Measurements from ENCODE around the gene MGAT4D.

GRCh38 chr4:140515423-140515822 lies 17.3 kb upstream of the MGAT4D start:
- TF ChIP-seq, protein P1, sequence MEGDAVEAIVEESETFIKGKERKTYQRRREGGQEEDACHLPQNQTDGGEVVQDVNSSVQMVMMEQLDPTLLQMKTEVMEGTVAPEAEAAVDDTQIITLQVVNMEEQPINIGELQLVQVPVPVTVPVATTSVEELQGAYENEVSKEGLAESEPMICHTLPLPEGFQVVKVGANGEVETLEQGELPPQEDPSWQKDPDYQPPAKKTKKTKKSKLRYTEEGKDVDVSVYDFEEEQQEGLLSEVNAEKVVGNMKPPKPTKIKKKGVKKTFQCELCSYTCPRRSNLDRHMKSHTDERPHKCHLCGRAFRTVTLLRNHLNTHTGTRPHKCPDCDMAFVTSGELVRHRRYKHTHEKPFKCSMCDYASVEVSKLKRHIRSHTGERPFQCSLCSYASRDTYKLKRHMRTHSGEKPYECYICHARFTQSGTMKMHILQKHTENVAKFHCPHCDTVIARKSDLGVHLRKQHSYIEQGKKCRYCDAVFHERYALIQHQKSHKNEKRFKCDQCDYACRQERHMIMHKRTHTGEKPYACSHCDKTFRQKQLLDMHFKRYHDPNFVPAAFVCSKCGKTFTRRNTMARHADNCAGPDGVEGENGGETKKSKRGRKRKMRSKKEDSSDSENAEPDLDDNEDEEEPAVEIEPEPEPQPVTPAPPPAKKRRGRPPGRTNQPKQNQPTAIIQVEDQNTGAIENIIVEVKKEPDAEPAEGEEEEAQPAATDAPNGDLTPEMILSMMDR (IDR thresholded peaks at IDR 0.05) = no peak
- no peak for TF ChIP-seq POLR2AphosphoS5 (IDR thresholded peaks at IDR 0.05; ENCODE audit: low read depth, low read length)
- TF ChIP-seq, protein P2, sequence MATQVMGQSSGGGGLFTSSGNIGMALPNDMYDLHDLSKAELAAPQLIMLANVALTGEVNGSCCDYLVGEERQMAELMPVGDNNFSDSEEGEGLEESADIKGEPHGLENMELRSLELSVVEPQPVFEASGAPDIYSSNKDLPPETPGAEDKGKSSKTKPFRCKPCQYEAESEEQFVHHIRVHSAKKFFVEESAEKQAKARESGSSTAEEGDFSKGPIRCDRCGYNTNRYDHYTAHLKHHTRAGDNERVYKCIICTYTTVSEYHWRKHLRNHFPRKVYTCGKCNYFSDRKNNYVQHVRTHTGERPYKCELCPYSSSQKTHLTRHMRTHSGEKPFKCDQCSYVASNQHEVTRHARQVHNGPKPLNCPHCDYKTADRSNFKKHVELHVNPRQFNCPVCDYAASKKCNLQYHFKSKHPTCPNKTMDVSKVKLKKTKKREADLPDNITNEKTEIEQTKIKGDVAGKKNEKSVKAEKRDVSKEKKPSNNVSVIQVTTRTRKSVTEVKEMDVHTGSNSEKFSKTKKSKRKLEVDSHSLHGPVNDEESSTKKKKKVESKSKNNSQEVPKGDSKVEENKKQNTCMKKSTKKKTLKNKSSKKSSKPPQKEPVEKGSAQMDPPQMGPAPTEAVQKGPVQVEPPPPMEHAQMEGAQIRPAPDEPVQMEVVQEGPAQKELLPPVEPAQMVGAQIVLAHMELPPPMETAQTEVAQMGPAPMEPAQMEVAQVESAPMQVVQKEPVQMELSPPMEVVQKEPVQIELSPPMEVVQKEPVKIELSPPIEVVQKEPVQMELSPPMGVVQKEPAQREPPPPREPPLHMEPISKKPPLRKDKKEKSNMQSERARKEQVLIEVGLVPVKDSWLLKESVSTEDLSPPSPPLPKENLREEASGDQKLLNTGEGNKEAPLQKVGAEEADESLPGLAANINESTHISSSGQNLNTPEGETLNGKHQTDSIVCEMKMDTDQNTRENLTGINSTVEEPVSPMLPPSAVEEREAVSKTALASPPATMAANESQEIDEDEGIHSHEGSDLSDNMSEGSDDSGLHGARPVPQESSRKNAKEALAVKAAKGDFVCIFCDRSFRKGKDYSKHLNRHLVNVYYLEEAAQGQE (IDR thresholded peaks at IDR 0.05; ENCODE audit: insufficient read depth in 1 of 2, low read depth in 2 of 2, low read length in 1 of 2) = no peak
- no peak for TF ChIP-seq TCF7L2 (IDR thresholded peaks at IDR 0.05; ENCODE audit: low read depth, low read length)
- no peak for TF ChIP-seq SIN3A (IDR thresholded peaks at IDR 0.05; ENCODE audit: borderline replicate concordance, insufficient read depth, low read depth, low read length)

Data from Panc1 (cell line).